PC-3 (cell line): ENCODE results near the gene SLC2A4RG. TPM values are rescaled to one million over a fixed set of nuclear protein-coding genes. Genes with fewer than 3 reads are reported as not detected.

Experiments used
- ATAC-seq: fragments of 200-7000 bp; cut with Tn5 transposase; 2 replicates; pipeline ENCODE4 v1.9.1; 2020; ENCODE audit warnings: mild to moderate bottlenecking, moderate library complexity
- BruUV-seq: library from RNA; stranded (reverse); fragments of 400-500 nt; replicated peaks from 2 replicates; lab custom pipeline; 2021; lab: Mats Ljungman, UMichigan
- CTCF ChIA-PET: fragments of 300-600 bp; sonication (Branson Sonifier 250); formaldehyde crosslinking; loops from one replicate; lab custom pipeline; 2022; ENCODE audit warnings: antibody characterized with exemption; lab: Charles Lee
- POLR2A ChIA-PET: fragments of 300-600 bp; sonication (Branson Sonifier 250); formaldehyde crosslinking; loops from one replicate; lab custom pipeline; 2022; ENCODE audit warnings: antibody characterized with exemption; ENCODE audit not compliant: unreplicated experiment; lab: Charles Lee
- DNase-seq: peaks from one replicate; pipeline ENCODE4 v3.0.0-alpha.2; 2015
- H2AFZ ChIP-seq: fragments of 300-600 bp; sonication (generic); 2 replicates; pipeline ENCODE4 v1.6.0; 2016; ENCODE audit warnings: antibody characterized with exemption, low read length
- H3F3A ChIP-seq: fragments of 300-600 bp; sonication (generic); one replicate; pipeline ENCODE4 v1.6.0; 2017; ENCODE audit warnings: antibody characterized with exemption, low read length, control low read depth, mild to moderate bottlenecking; ENCODE audit not compliant: unreplicated experiment
- H3K27ac ChIP-seq: fragments of 300-600 bp; sonication (generic); 2 replicates; pipeline ENCODE4 v1.5.1; 2016; ENCODE audit warnings: mild to moderate bottlenecking, low read length
- H3K27me3 ChIP-seq: fragments of 300-600 bp; sonication (generic); 2 replicates; pipeline ENCODE4 v1.6.1; 2016; ENCODE audit warnings: low read length, mixed read lengths
- H3K36me3 ChIP-seq: fragments of 300-600 bp; sonication (generic); 2 replicates; pipeline ENCODE4 v1.6.1; 2016; ENCODE audit warnings: low read depth, mixed run types, low read length, mixed read lengths
- H3K4me1 ChIP-seq: fragments of 300-600 bp; sonication (generic); 2 replicates; pipeline ENCODE4 v1.5.1; 2016; ENCODE audit warnings: low read length; ENCODE audit not compliant: insufficient read depth
- H3K4me2 ChIP-seq: fragments of 300-600 bp; sonication (generic); 2 replicates; pipeline ENCODE4 v1.6.0; 2016; ENCODE audit warnings: low read length
- H3K4me3 ChIP-seq: fragments of 300-600 bp; sonication (generic); 2 replicates; pipeline ENCODE4 v1.5.1; 2016; ENCODE audit warnings: mild to moderate bottlenecking, low read length, mixed read lengths
- H3K79me2 ChIP-seq: fragments of 300-600 bp; sonication (generic); 2 replicates; pipeline ENCODE4 v1.6.1; 2017; ENCODE audit warnings: low read length, mixed read lengths
- H3K9ac ChIP-seq: fragments of 300-600 bp; sonication (generic); 2 replicates; pipeline ENCODE4 v1.6.0; 2016; ENCODE audit warnings: mild to moderate bottlenecking, low read length
- H3K9me2 ChIP-seq: fragments of 300-600 bp; sonication (generic); replicated peaks from 2 replicates; pipeline ENCODE4 v1.6.1; 2016; ENCODE audit warnings: mixed run types, low read length, mixed read lengths
- H3K9me3 ChIP-seq: fragments of 300-600 bp; sonication (generic); 2 replicates; pipeline ENCODE4 v1.6.1; 2016; ENCODE audit warnings: low read length, mixed read lengths
- H4K20me1 ChIP-seq: fragments of 300-600 bp; sonication (generic); 2 replicates; pipeline ENCODE4 v1.6.1; 2016; ENCODE audit warnings: low read length, mixed read lengths
- CTCF ChIP-seq: fragments of 300-600 bp; sonication (generic); conservative IDR thresholded peaks from 2 replicates; pipeline ENCODE4 v1.5.1; 2017; ENCODE audit warnings: antibody characterized with exemption, low read depth, mild to moderate bottlenecking, low read length
- EZH2 ChIP-seq: fragments of 300-600 bp; sonication (generic); IDR thresholded peaks from one replicate; pipeline ENCODE4 v1.6.1; 2017; ENCODE audit warnings: antibody characterized with exemption, mild to moderate bottlenecking, low read length; ENCODE audit not compliant: unreplicated experiment
- EZH2phosphoT487 ChIP-seq: fragments of 300-600 bp; sonication (generic); IDR thresholded peaks from 2 replicates; pipeline ENCODE4 v1.6.1; 2018; ENCODE audit warnings: mild to moderate bottlenecking, antibody characterized with exemption, low read length, borderline replicate concordance
- intact Hi-C: fragments of 100-400 bp; cut with micrococcal nuclease; formaldehyde crosslinking; loops from 2 replicates; pipeline ENCODE4 v1.9.0; 2023
- total RNA-seq: library from RNA; depleted of rRNA; stranded (reverse); fragments of >200 nt; gene quantifications from 2 replicates; pipeline ENCODE4 v1.2.3, GENCODE V29; 2014

The SLC2A4RG gene
- total RNA-seq, 1 experiment from 2014 or later, result 116 TPM

GRCh38 chr20:63743210-63743970, 3.8 kb downstream of the SLC2A4RG start:
- CTCF ChIA-PET, result no interaction called here
- Histone ChIP-seq H3K36me3 (peaks cover 22% of the 10 kb centered on the region), H3K27ac (no peak overlapping the region), H3K9me2 (no peaks in the 10 kb centered on the region), H3K9me3 (no peaks in the 10 kb centered on the region), H2AFZ (no peak overlapping the region), H3K4me3 (no peak overlapping the region), H3K79me2 (peaks cover 13% of the 10 kb centered on the region), H3K4me2 (no peak overlapping the region), H3K27me3 (no peaks in the 10 kb centered on the region), H3K4me1 (peaks cover 12% of the 10 kb centered on the region), H3K9ac (no peak overlapping the region), H3F3A (no peaks in the 10 kb centered on the region), H4K20me1 (no peaks in the 10 kb centered on the region)
- TF ChIP-seq EZH2 (no peak), CTCF (no peak), EZH2phosphoT487 (no peak)
- BruUV-seq, result TSS peak; percentile 22
- DNase-seq, result no peak
- intact Hi-C loops, result no loop called here
- no peak for ATAC-seq
- POLR2A ChIA-PET, result no interaction called here

GRCh38 chr20:63744158-63744557, 4.6 kb downstream of the SLC2A4RG start:
- no peak overlapping the region for H2AFZ ChIP-seq
- ChIA-PET POLR2A (no interaction called here), CTCF (no interaction called here)
- H3K9me2 ChIP-seq, result no peaks in the 10 kb centered on the region
- intact Hi-C loops, result no loop called here
- no peak overlapping the region for H3K27ac ChIP-seq
- TF ChIP-seq CTCF (no peak), EZH2phosphoT487 (no peak), EZH2 (no peak)
- ATAC-seq (no peak), DNase-seq (no peak)
- H3K4me1 ChIP-seq, result peaks cover 12% of the 10 kb centered on the region
- no peak overlapping the region for H3K4me2 ChIP-seq
- H3K27me3 ChIP-seq, result no peaks in the 10 kb centered on the region
- H3F3A ChIP-seq, result no peaks in the 10 kb centered on the region
- H3K36me3 ChIP-seq, result peaks cover 22% of the 10 kb centered on the region
- no peaks in the 10 kb centered on the region for H3K9me3 ChIP-seq
- H3K4me3 ChIP-seq, result no peak overlapping the region
- no peak overlapping the region for H3K9ac ChIP-seq
- BruUV-seq, result no TSS peak
- peaks cover 13% of the 10 kb centered on the region for H3K79me2 ChIP-seq
- no peaks in the 10 kb centered on the region for H4K20me1 ChIP-seq
